IPS-18c (cell line): ENCODE measurements around the gene TBC1D28.
"Not testable (repeated sequence)": the region's sequence is repeated elsewhere in the genome, so short reads cannot be mapped to it uniquely, and the experiment has no call there.

Source experiments
- H3K4me3 ChIP-seq: 2 replicates; pipeline ENCODE4 v1.7.0; 2013; ENCODE audit warnings: low read depth, mild to moderate bottlenecking, low read length, moderate library complexity; ENCODE audit not compliant: insufficient read depth
- H3K9me3 ChIP-seq: one replicate; pipeline ENCODE4 v1.6.1; 2013; ENCODE audit warnings: mild to moderate bottlenecking, low read length, moderate library complexity; ENCODE audit not compliant: control insufficient read depth, insufficient read depth

TBC1D28 gene

GRCh38 chr17:18626152-18626870 is 17.9 kb downstream of the TBC1D28 start:
- H3K9me3 ChIP-seq, result no peaks in the 10 kb centered on the region
- no peak overlapping the region for H3K4me3 ChIP-seq

- H3K4me3 ChIP-seq, H3K9me3 ChIP-seq: not testable (repeated sequence)
Measured at GRCh38 chr17:18625509-18626104, 18.6 kb downstream of the TBC1D28 start.

GRCh38 chr17:18624862-18625501 is 19.2 kb downstream of the TBC1D28 start:
- H3K9me3 ChIP-seq, H3K4me3 ChIP-seq: not testable (repeated sequence)

- not testable (repeated sequence) for H3K9me3 ChIP-seq, H3K4me3 ChIP-seq
Measured at GRCh38 chr17:18617613-18618012, 26.6 kb downstream of the TBC1D28 start.

- not testable (repeated sequence) for H3K4me3 ChIP-seq, H3K9me3 ChIP-seq
Measured at GRCh38 chr17:18613016-18613415, 31.2 kb downstream of the TBC1D28 start.

- H3K4me3 ChIP-seq, H3K9me3 ChIP-seq: not testable (repeated sequence)
Measured at GRCh38 chr17:18593138-18593537, 51.1 kb downstream of the TBC1D28 start.
